Measurements from ENCODE around the gene MTM1. TPM values are rescaled to one million over a fixed set of nuclear protein-coding genes. Genes with fewer than 3 reads are reported as not detected.
A peak's percentile ranks its signal among the peaks of the same experiment; 100 is the strongest.

Gene MTM1
- total RNA-seq, 1 experiment from 2014 or later = 11.6 TPM

GRCh38 chrX:150565551-150565950 lies 2.9 kb upstream of the MTM1 start:
- POLR2A ChIA-PET = interaction anchor here (0.6 kb wide), 1 partner anchor 14 kb away, joined by 3 read pairs; no protein-coding TSS in a partner anchor
- no peaks in the 10 kb centered on the region for H3K4me1 Mint-ChIP-seq (ENCODE audit: insufficient read depth, unreplicated experiment)
- H3K9me3 Mint-ChIP-seq (ENCODE audit: unreplicated experiment) = no peaks in the 10 kb centered on the region
- H3K27me3 Mint-ChIP-seq (ENCODE audit: insufficient read depth, unreplicated experiment) = peaks cover 10% of the 10 kb centered on the region
- intact Hi-C loops (cut with micrococcal nuclease) = no loop called here
- CTCF ChIA-PET = no interaction called here
- TF ChIP-seq CTCF (IDR thresholded peaks at IDR 0.05; ENCODE audit: unreplicated experiment) = no peak
- H3K27ac Mint-ChIP-seq (ENCODE audit: low read depth, unreplicated experiment) = no peak overlapping the region
- BruUV-seq (replicated peaks) = no TSS peak
- H3K36me3 Mint-ChIP-seq (ENCODE audit: insufficient read depth, unreplicated experiment) = no peaks in the 10 kb centered on the region
- H3K4me3 Mint-ChIP-seq (ENCODE audit: unreplicated experiment) = no peak overlapping the region
- no peak for DNase-seq (ENCODE audit: unreplicated experiment)

- Mint-ChIP-seq H3K4me3 (ENCODE audit: unreplicated experiment) (no peak overlapping the region), H3K27me3 (ENCODE audit: insufficient read depth, unreplicated experiment) (peaks cover 8% of the 10 kb centered on the region), H3K36me3 (ENCODE audit: insufficient read depth, unreplicated experiment) (no peaks in the 10 kb centered on the region), H3K9me3 (ENCODE audit: unreplicated experiment) (no peaks in the 10 kb centered on the region), H3K27ac (ENCODE audit: low read depth, unreplicated experiment) (no peak overlapping the region), H3K4me1 (ENCODE audit: insufficient read depth, unreplicated experiment) (peaks cover 2% of the 10 kb centered on the region)
- no TSS peak for BruUV-seq (replicated peaks)
- ChIA-PET CTCF (no interaction called here), POLR2A (no interaction called here)
- no peak for DNase-seq (ENCODE audit: unreplicated experiment)
- TF ChIP-seq CTCF (IDR thresholded peaks at IDR 0.05; ENCODE audit: unreplicated experiment) = no peak
- intact Hi-C loops (cut with micrococcal nuclease) = no loop called here
Observed at GRCh38 chrX:150566734-150567182, 1.7 kb upstream of the MTM1 start.

- no peak for TF ChIP-seq CTCF (IDR thresholded peaks at IDR 0.05; ENCODE audit: unreplicated experiment)
- peak overlapping the region; percentile 72 for H3K4me3 Mint-ChIP-seq (ENCODE audit: unreplicated experiment)
- H3K4me1 Mint-ChIP-seq (ENCODE audit: insufficient read depth, unreplicated experiment) = peaks cover 11% of the 10 kb centered on the region
- H3K9me3 Mint-ChIP-seq (ENCODE audit: unreplicated experiment) = no peaks in the 10 kb centered on the region
- no peaks in the 10 kb centered on the region for H3K36me3 Mint-ChIP-seq (ENCODE audit: insufficient read depth, unreplicated experiment)
- POLR2A ChIA-PET = interaction anchor here (0.6 to 2.2 kb wide), 7 partner anchors 10 to 628 kb away, joined by 3 to 7 read pairs (median 5); partner anchors contain the start of gene MAMLD1
- BruUV-seq (replicated peaks) = no TSS peak
- DNase-seq (ENCODE audit: unreplicated experiment) = no peak
- CTCF ChIA-PET = no interaction called here
- no peak overlapping the region for H3K27ac Mint-ChIP-seq (ENCODE audit: low read depth, unreplicated experiment)
- no peaks in the 10 kb centered on the region for H3K27me3 Mint-ChIP-seq (ENCODE audit: insufficient read depth, unreplicated experiment)
- intact Hi-C loops (cut with micrococcal nuclease) = no loop called here
Observed at GRCh38 chrX:150567645-150568319, 639 bp upstream of the MTM1 start.

- no peaks in the 10 kb centered on the region for H3K9me3 Mint-ChIP-seq (ENCODE audit: unreplicated experiment)
- ChIA-PET POLR2A (interaction anchor here (0.7 to 2.2 kb wide), 5 partner anchors 9 to 629 kb away, joined by 3 to 7 read pairs (median 4); no protein-coding TSS in a partner anchor), CTCF (no interaction called here)
- H3K27me3 Mint-ChIP-seq (ENCODE audit: insufficient read depth, unreplicated experiment) = no peaks in the 10 kb centered on the region
- no peak overlapping the region for H3K27ac Mint-ChIP-seq (ENCODE audit: low read depth, unreplicated experiment)
- peaks cover 13% of the 10 kb centered on the region for H3K4me1 Mint-ChIP-seq (ENCODE audit: insufficient read depth, unreplicated experiment)
- H3K4me3 Mint-ChIP-seq (ENCODE audit: unreplicated experiment) = peak overlapping the region; percentile 72
- intact Hi-C loops (cut with micrococcal nuclease) = no loop called here
- TF ChIP-seq CTCF (IDR thresholded peaks at IDR 0.05; ENCODE audit: unreplicated experiment) = no peak
- DNase-seq (ENCODE audit: unreplicated experiment) = peak; percentile 21
- H3K36me3 Mint-ChIP-seq (ENCODE audit: insufficient read depth, unreplicated experiment) = no peaks in the 10 kb centered on the region
- BruUV-seq (replicated peaks) = no TSS peak
Observed at GRCh38 chrX:150569155-150569477, 695 bp downstream of the MTM1 start.

Data from MCF 10A (cell line).